CD4-positive, alpha-beta T cell treated with Interleukin-6 at 100 ng/mL for 8 hours (primary cell): ENCODE data around the gene ZFPL1.
"Not testable (repeated sequence)": the region's sequence is repeated elsewhere in the genome, so short reads cannot be mapped to it uniquely, and the experiment has no call there.

ENCODE experiments used
- DNase-seq: peaks from one replicate; pipeline ENCODE4 v3.0.0-alpha.2; 2020; ENCODE audit warnings: mixed read lengths, low spot score

ZFPL1 gene

DNA sequence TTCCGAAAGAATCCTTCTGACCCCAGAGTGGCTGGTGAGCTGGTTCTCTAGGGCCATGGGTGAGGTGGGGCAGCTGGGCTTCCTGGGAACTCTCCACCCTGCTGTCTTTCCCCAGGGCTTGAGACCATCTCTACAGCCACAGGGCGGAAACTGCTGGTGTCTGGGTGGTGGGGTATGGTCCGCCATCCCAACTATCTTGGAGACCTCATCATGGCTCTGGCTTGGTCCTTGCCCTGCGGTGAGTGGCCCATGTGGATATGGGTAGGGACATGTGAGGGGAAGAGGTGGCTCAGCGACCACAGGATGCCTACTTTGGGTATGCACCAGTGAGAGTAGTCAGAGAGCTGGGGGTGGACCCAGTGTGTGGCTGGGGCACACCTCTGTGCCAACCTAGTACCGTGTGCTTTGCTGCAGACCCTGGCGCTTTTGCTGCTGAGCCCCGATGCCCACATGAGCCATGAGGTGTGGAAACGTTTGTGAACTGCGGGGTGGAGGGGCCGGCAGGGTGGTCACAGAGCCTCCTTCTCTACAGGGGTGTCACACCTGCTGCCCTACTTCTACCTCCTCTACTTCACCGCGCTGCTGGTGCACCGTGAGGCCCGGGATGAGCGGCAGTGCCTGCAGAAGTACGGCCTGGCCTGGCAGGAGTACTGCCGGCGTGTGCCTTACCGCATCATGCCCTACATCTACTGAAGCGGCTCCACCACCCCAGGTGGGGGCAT is 31.5 kb downstream of the ZFPL1 start:
- no peak for DNase-seq

DNA sequence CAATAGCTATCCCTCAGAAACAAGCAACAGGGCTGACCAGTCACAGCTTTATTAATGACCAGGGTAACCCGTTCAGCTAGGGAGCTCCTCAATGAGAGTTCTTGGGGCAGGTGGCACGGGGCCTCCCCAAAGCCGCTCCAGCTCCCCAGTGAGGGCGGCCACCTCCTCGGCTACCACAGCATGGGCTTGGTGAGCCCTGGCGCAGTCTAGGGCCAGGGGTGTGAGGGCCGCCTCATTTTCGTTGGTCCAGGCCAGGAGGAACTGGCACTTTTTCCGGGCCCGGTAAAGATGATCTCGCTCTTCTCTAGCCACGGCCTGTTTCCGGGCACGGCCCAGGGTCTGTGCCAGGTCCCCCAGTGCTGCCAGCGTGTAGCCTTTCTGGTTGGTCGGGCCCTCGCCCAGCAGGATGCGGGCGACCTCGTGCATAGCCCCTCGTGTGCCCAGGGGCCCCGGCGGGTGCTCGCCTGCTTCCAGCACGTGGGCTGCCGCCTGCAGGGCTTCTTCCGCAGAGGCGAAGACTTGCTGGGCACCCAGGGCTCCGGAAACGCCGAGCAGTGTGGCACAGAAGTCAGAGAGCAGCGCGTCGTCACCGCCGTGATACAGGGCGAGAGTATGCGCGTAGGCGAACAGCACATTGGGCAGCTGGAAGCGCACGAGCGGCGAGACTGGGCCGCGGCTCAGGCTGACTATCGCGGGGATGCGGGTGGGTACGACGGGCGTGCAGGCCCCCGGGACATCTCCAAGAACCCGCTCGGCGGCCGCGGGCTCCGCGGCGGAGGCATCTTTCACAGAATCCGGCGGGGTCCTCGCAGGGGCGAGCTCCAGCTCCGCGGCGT is 32.6 kb downstream of the ZFPL1 start:
- peak; percentile 51 for DNase-seq

DNA sequence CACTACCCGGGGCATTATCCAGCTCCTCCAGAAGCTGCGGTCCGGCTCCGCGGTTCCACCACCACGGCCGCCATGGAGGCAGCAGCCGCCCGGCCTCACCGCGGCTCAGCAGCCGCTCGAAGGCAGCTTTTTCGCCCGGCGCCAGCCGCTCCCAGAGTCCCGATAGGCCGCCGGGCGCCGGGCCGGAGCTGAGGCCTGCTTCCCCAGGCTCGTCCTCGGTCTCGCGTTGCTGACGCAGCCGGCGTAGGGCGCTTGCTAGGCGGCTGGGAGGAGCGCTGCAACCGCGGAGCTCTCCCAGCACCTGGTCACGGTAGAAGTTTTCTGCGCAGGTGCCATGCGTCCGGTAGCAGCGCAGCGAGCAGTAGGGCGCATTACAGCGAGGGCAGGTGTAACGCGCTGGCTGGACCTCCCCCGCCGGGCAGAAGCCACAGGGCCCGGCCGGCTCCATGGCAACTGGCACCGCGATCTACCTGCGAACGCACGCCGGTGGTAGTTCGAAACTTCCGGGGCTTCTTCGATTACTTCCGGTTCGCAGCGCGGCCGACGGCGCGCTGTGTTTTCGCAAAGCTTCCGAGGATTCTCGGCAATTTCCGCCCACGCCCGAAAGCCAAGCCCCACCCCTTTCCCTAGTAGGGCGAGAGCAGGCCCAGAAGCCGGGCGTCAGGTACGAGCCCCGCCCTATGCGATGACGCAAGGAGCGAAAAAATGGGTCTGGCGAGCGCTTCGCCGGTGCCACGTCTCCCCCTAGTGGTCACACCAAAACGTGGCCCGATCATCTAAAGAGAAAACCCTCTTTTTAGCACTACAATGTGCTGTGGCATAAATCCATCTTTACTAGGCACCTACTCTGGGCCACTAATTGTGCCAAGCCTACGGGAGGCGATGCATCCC is 33.4 kb downstream of the ZFPL1 start, which contains the start of gene ZNHIT2:
ZNHIT2 (minus strand) TSS at position 496 of the 891 bp plus-strand sequence; CDS start at position 448, 48 bp downstream.
- DNase-seq, result peak; percentile 99

DNA sequence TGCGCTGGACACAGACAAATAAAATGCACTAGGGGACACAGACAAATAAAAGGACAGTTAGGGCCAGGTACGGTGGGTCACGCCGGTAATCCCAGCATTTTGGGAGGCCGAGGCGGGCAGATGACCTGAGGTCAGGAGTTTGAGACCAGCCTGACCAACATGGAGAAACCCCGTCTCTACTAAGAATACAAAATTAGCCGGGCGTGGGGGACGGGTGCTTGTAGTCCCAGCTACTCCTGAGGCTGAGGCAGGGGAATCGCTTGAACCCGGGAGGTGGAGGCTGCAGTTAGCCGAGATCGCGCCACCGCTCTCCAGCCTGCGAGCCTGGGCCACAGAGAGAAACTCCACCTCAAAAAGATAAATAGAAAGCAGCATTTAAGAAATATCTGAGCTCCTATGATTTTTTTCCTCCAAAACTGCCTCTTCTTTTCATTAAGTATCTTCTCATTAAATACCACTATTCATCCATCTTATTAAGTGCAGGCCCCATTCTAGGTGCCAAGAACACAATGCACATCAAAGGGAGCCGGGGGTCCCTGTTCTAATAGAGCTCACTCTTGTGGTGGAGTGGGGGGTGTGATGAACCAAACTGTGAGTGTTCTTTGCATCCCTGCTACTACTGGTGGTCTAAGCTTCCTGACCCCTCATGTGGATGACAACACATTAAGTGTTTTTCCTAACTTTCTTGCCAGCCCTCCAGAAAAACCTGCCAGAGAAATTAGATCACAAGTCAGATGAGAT is 34.2 kb downstream of the ZFPL1 start:
- no peak for DNase-seq

DNA sequence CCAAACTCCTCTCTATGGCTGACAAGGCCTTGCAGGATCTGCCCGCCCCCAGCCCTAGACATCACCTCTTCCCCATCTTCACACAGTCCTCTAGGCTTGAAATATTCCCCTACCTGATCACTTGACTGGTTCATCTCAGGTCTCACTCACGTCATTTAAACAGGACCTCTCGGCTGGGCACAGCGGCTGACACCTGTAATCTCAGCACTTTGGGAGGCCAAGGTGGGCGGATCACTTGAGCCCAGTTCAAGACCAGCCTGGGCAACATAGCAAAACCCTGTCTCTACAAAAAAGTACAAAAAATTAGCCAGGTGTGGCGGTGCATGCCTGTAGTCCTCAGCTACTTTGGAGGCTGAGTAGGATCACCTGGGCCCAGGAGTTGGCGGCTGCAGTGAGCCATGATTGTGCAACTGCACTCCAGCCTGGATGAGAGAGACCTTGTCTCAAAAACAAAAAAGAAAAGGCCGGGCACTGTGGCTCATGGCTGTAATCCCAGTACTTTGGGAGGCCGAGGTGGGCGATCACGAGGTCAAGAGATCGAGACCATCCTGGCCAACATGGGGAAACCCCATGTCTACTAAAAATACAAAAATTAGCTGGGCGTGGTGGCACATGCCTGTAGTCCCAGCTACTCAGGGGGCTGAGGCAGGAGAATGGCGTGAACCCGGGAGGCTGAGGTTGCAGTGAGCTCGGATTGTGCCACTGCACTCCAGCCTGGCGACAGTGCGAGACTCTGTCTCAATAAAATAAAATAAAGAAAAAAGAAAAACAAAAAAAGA is 35.1 kb downstream of the ZFPL1 start:
- DNase-seq, result not testable (repeated sequence)

DNA sequence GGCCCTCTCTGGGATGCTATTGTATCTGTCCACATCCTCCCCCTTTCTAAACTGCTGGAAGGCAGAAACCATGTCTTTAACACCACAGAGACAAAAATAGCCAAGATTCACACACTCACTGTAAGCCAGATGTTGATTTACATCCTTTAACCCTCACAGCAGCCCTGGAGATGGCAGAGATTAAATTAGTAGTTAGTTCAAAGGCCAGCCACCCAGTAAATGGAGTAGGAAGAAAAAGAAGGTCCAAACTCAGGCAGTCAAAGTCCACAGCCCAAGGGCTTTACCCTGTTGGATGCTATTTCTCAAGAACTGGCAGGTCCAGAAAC is 35.6 kb downstream of the ZFPL1 start:
- DNase-seq, result no peak

DNA sequence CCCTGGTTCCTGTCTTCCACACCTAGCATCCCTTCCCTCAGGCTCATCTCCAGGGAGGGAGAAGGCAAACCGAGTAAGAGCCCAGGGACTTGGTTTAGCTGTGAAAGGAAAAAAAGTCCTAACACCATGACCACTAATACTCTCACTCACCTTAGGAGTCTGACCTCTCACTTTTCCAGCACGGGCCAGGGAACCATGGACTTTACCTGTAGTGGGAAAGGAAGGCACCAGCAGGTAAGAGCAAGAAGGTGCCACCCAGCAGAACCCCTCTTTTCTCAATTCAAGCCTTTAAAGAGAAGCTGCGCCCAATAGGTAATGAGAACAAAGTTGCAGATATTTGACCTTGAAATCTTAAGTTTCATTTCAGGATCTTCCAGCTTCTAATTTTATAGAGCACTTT is 36.8 kb downstream of the ZFPL1 start:
- DNase-seq, result no peak

DNA sequence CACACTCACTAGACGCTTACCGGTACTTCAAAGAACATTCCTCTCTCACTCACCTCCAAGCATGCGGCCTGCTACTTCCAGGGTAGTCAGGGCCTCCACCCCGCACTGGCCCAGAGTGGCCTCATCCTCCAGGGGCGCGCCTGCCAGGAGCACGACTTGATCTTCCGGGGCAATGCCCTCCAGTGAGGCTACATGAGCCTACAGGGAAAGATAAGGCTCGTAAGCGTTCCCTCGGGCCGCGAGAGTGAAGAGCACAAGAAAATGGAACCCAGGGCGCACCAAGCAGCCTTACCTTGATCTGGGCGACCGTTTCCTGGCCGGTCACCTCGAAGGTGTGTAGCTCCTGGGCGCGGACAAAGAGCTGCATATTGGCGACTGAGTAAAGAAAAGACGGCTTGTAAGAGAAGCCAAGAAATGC is 37.4 kb downstream of the ZFPL1 start:
- DNase-seq, result no peak

DNA sequence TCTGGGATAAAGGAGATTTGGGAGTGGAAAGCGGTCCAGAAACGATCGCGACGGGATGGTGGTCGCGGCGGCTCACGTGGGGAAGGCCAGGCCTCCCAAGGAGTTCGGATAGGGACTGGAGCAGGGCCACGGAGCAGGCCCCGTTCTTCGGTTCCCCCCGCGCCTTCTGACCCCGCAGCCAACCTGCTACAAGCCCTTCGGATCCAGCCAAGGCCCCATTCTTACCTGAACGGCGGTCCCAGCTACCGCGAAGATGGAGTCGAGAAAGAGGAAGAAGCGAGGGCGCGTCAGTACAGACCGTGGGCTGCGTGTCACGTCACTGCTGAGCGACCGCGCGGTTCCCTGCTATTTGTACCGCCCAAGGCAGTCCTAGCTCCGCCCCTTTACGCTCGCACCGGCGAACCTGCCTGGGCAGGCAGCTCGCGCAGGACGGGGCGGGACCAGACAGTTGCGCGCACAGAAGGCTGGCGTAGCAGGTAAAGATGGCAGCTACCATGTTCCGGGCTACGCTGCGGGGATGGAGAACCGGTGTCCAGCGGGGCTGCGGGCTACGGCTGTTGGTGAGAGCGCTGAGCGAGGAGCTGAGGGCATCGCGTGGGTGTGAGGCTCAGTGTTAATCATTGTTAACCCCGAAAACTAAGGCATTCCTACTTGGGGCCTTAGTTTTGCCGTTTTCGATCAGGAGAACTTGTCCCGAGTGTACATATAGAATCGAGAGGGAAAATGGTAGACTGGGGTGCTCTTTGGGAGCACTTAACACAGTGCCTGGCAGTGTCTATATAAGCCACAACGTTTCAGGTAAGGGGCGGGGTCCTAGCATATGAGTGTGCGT is 38.1 kb downstream of the ZFPL1 start, which contains the start of the genes FAU and MRPL49:
FAU (minus strand) TSS at position 270 of the 832 bp plus-strand sequence. CDS start 321 bp downstream, outside the sequence.
MRPL49 (plus strand) TSS at position 457 of the 832 bp plus-strand sequence; CDS start at position 483, 26 bp downstream.
- peak; percentile 98 for DNase-seq

DNA sequence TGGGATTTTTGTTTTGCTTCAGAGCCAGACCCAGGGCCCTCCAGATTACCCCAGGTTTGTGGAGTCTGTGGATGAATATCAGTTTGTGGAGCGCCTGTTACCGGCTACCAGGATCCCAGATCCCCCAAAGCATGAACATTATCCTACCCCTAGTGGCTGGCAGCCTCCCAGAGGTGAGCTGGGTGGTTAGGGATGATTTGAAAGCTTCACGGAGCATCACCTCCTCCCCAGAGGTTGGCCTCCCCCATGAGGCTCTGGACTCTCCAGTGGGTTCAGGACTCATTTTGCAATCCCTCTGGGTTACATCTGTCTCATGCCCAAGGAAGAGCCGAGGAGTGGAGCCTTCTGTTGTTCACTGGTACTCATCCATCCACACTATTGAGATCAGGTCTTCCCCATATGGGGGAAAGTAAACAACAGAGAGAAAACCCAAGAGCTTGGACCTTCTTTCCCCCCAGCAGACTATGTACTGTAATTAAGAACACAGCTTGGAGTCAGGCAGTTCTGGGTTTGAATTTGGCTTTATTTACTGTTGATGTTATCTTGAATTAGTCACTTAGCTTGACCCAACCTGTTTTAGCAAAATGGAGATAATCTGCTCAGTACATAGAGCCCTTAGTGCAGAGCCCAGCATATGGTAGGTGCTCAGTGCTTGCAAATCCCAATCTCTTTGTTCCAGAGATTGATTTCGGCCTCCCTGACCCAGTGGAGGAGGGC is 40.6 kb downstream of the ZFPL1 start:
- DNase-seq, result no peak

DNA sequence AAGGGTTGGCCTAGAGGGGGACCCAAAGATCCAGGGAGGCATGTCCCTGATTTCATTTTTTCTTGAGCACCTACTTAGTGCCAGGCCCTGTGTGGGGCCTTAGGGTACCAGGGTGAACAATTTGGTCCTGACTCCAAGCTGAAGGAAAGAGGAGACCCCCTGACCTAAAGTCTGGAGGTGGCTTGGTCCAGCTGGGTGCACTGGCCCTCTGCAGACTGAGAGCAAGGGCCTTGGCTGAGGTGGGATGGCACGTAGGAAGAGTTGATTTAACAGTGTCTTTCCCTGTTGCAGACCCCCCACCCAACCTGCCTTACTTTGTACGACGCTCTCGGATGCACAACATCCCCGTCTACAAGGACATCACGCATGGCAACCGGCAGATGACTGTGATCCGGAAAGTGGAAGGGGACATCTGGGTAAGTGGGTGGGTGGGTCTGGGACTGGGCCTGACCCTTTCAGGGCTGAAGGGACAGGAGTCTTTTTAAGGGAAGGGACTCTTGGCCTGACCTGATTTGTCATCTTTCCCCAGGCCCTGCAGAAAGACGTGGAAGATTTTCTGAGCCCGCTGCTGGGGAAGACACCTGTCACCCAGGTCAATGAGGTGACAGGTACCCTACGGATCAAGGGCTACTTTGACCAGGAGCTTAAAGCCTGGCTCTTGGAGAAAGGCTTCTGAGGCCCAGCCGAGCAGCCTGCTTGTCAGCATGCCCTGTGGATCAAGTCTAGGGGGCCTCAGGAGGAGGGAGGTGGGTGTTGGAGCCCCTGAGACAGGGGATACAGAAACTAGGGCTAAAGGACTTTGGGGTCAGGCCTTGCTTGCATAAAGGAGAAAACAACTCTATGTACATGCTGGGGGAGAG is 41.4 kb downstream of the ZFPL1 start:
- DNase-seq, result no peak

DNA sequence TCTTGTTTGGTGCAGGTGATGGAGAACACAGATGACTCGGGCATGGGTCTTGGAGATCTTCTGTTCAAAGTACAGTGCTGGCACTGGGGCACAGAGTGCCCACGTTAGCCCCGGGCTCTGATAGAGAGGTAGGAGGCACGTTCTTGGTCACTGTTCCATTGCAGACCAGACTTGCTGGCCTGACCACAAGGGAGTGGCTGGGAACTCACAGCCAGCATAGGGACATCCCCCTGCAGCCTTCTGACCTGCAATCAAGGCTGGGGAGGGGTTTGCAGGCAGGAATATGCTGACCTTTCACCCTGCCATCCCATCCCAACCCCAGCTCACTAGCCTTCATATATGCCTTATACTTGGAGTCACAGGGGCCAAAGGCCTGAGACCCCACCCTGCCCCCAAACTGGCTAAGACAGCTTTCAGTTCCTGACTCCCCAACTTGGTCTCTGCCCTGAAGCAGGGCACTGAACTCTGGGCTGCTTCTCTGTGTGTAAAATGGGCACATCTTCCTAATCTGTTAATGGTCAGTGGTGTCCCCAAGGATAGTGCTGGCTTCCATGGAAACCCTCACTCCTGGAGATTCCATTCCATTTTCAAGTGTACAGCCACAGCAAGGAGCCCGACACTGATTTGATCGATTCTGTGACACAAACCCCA is 42.7 kb downstream of the ZFPL1 start:
- DNase-seq, result no peak

DNA sequence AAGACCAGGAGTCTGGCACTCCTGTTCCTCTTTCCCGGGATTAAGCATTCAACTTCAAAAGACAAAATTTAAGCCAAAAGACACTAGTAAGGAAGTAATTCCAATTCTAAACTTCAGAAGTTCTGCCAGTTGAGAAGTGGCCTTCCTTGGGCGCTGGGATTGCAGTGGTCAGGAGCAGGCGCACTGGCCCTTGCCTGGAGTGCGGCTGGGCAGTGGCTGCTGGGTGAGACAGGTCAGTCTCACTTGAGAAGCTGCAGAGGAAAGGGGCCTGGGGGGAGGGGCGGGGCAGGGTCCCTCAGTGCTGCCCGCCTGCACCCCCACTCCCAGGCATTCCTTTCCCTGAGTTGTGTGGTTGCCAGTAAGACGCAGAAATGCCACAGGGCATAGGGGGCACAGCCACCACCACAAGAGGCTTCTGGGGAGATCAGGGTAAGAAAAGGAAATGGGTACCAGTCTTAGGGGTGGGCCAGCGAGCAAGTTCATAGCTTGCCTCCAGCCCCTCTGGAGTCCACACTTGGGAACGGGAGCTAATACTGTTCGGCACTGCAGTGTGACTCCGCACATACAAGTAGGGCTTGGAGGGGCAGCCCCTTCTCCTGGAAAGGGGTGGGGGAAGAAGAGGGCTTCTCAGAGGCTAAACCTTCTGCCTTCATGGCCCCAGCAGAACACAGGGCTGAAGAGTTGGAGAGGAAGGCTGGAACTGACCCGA is 43.6 kb downstream of the ZFPL1 start:
- DNase-seq, result no peak

DNA sequence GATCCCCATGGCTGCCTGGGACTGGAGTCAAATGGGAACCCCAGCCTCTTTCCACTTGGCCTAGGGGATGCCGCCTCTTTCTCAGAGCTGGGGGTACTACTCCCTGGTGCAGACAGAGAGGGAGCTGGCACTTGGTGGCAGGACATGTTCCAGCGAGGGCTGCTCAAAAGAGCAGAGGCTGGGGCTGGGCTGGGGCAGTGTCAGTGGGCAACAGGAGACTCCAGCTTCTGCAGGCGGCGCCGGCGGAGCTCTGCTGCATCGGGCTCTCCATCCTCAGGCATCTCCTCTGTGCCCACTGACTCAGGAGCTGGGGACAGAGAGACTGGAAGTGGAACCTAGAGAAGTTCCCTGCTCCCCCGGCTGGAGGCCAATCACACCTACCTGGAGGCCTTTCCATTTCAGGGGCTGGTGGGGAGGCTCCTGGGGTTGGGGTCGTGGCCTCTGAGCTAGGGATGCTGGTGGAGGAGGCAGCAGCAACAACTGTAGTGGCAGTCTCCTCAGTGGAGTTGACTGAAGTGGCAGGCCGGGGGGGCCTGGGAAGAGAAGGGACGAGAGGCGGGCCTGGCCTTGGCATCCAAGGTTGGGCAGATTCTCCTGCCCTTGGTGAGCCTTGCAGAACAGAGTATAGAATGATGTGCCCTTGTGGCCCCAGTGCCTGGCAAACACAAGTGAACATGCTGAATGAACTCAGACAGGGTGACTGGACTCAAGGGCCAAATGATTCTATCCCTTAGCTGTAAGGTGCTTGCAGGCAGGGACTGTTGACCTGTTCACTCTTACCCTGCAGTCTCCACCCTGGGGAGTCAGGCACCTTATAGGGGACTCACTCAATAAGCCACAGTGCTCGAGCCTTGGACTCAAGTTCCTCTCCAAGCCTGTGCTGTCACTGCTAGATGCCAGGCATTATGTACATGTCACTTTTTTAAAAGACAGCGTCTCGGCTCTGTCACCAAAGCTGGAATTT is 44.4 kb downstream of the ZFPL1 start:
- no peak for DNase-seq

DNA sequence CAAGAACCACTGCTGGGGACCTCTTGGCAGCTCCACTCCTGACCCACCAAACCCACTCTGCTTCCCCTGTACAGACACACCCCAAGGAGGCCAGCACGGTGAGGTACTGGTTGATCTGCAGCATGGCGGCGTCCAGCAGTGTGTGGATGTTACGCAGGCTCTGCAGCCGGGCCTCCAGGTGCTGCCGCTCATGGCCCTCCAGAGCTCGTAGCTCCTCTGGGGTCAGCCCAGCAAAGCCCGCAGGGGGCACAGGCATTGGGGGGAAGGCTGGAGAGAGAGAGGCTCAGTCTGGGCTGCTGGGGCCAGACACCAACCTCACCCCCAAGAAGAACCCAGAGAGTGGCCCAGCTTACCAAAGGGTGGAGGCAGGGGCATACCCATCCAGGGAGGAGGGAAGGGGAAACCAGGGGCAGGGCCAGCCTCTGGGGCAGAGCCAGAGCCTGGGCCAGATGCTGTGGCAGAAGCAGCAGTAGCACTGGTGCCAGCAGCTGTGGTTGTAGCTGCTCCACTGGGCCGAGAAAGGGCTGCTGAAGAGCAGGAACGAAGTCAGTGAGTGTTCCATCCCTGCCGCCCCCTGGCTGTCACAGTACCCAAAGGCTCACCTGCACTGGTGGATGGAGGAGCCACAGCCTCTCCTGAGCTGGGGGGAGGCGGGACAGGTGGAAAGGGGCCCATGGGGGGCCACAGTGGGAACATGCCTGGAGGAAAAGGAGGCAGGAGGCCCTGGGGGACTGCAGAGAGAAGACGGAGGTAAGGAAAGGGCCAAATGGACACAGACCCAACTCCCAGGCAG is 45.8 kb downstream of the ZFPL1 start:
- DNase-seq, result no peak
